CD4-positive, alpha-beta T cell treated with Interleukin-4 for 4 hours (primary cell): ENCODE results near the gene CYP24A1.

Experiments used
- DNase-seq: peaks from one replicate; pipeline ENCODE4 v3.0.0-alpha.2; 2020

Gene CYP24A1

DNA sequence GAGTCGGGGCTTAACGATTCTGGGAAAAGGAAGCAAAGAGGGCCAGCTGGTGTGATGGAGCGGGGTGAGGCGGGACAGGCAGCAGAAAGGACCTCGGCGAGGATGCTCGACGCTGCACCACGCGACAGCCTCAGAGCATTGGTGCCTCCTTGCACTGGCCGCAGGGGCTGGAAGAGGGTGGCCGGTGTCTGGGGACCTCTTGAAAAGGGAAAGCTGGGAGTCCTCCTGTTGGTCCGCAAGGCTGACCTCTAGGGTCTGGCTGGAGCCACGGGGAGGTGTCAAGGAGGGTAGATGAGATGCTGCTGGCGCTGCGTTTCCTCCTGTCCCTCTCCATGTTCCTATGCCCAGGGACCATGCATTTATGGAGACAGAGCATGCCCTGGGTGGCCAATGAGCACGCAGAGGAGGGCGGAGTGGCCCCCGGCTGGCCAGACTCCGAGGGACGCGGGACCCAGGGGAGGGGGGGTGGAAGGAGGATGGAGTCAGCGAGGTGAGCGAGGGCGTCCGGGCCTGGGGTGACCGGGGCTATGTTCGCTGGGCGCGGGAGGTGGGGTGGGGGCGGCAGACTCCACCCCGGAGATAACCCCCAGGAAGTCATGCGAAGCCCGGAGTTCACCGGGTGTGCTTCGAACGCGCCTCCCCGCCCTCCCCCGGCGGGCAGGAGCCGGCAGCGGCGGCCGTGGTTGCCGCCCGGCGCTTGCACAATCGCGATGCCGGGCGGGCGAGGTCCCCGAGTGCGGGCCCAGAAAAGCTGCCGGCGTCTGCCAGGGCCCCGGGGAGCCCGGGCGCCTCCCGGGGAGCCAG lies at the start of gene CYP24A1:
TSS of gene CYP24A1 (minus strand) at position 334 of the 804 bp plus-strand sequence. CDS start 407 bp downstream, outside the sequence.
- no peak for DNase-seq

DNA sequence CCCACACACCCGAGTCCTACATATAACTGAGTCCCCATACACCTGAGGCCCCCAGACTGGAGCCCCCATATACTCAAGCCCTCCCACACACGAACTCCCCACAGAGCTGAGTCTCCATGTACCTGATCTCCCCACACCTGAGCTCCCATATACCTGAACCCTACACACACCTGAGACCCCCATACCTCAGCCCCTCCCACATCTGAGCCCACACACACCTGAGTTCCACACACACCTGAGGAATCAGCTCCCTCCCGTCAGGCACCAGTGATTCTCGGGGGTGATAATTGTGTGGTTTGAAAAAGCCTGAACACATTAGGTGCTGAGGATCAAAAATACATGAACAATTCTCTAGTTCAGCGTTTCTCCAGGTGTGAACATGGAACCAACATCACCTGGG lies 49.5 kb upstream of the CYP24A1 start:
- no peak for DNase-seq

GRCh38 chr20:54221996-54222890 lies 48.5 kb upstream of the CYP24A1 start:
- no peak for DNase-seq

DNA sequence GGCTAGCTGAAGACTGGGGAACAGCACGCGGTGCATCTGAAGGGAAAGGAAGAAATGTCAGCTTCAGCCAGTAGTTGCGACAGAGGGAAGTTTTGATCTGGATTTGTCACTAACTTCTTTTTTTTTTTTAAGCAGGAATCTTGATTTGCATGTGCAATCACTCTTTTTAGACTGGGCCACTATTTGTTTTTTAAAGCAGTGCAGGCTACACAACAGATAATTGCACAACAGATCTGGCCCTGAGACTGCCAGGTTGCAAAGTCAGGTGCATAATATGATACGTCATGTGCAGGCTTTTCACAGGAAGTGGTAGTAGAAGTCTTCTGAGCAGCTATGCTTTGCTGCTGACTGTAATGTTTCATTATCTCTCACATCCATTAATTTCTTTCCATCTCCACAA lies 47.6 kb upstream of the CYP24A1 start:
- peak; percentile 21 for DNase-seq

GRCh38 chr20:54220722-54221121 lies 46.9 kb upstream of the CYP24A1 start:
- DNase-seq = no peak

- DNase-seq = no peak
These were observed 46.1 kb upstream of the CYP24A1 start for GRCh38 chr20:54219751-54220426.

DNA sequence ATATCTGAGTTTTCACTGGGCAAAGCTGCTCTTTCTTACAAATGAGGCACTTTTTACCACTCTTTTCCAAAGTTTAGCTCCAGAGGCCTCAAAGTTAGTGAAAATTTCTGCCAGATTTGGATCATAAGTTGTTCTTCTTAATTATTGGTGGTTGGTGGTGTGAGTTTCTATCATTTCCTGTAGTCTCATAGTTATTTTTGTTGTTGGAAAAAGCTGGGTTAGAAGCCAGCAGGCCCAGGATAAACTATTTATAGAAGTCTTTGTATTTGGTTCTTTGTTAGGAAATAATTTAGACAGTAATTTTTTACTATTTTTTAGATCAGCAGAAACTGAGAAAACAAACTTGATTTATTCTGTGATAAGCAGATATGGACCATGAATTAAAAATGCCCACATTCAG lies 44.7 kb upstream of the CYP24A1 start:
- no peak for DNase-seq

DNA sequence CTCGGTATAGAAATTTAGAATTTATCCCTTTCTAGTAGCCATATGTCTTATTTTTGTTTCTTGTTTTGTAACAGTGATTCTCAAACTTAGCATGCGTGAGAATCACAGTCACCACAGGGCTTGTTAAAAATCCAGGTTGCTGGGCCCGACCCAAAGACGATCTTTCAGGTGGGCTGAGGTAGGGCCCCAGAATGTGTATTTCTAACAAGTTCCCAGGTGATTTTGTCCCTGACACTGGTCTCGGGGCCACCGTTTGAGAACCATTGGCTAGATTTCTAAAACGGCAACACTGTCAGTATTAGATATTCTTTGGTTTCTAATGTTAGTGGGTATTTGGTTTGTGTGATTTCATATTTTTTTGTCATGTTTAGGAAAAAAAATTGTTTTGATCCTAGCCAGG lies 44.0 kb upstream of the CYP24A1 start:
- DNase-seq = no peak

GRCh38 chr20:54215157-54215789 lies 41.5 kb upstream of the CYP24A1 start:
- DNase-seq = no peak

- no peak for DNase-seq
These were observed 40.8 kb upstream of the CYP24A1 start for GRCh38 chr20:54214566-54214965.

- no peak for DNase-seq
These were observed 39.1 kb upstream of the CYP24A1 start for GRCh38 chr20:54212871-54213270.

DNA sequence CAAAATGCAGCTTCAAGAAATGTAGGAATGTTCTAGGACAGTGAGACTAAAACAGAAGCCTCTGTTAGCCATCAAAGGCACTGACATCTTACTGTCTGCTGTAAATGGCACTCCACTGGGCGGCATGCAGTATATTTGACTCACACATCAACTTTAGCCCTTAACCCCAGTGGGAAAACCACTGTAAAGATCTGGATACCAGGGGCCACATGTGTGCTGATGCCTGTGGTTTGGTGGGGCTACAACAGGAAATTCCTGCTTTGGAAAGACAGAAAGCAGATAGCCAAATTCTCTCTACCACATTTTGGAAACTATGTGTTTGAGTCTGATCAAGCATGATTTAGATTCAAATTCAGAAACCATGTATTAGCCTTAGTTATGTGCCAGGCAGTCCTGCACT lies 38.4 kb upstream of the CYP24A1 start:
- no peak for DNase-seq

DNA sequence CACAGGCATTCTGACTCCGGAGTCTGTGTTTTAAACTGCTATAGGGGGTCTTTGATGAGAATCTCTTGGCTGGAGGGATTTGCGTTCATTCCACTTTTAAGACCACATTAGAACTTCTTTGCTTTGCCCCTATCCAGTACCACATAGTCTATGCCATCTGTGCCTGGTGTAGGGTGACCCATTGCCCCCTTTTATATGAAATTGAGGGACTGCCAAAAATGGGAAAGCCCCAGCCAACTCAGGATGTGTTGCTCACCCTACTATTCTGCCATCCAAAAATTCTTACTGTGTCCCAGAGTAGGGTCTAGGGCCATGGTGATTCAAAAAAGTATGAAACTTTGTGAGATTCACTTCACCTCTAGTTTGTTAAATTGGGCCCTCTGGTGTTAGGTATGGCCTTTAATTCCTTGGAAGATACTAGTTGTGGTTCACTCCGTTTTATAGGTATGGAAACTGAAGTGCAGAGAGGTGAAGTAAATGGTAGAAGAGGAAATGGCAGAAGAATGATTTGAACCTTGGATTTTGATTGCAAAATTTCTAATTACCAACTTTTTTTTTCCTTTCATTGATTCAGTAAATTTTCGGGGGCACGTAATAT lies 35.5 kb upstream of the CYP24A1 start:
- no peak for DNase-seq

DNA sequence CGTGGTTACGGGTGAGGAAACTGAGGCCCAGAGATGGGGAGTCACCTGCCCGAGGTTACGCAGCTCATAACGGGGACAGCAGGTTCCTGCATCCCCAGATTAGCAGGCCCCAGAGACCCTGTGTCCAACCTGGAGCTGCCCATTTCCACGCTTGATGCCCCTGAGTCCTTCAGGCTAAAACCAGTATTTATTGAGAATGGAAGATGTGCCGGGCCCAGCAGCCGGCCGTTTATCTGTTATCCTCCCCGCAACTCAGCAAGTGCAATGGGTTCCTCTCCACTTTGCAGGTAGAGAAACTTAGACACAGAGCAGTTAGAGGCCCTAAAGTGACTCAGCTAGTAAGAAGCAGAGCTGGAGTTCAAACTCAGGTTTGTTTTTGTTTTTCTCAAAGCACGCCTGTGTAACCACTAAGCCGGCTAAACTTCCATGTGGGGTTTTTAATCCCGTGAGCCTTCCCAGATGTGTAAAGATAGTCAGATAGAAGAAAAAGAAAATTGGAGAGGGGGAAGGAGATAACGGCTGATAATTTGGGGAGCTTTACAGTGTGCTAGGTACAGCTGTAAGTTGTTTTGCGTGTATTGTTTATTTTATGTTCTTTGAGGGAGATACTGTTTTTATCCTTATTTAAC lies 34.9 kb upstream of the CYP24A1 start:
- DNase-seq = no peak

- peak; percentile 77 for DNase-seq
These were observed 34.2 kb upstream of the CYP24A1 start, which contains the start of gene PFDN4 for GRCh38 chr20:54207743-54208547. PFDN4 (plus strand) TSS chr20:54208087; CDS start chr20:54208101, 14 bp downstream.

- no peak for DNase-seq
These were observed 33.4 kb upstream of the CYP24A1 start for GRCh38 chr20:54207053-54207742.

GRCh38 chr20:54205450-54205849 lies 31.7 kb upstream of the CYP24A1 start:
- no peak for DNase-seq

DNA sequence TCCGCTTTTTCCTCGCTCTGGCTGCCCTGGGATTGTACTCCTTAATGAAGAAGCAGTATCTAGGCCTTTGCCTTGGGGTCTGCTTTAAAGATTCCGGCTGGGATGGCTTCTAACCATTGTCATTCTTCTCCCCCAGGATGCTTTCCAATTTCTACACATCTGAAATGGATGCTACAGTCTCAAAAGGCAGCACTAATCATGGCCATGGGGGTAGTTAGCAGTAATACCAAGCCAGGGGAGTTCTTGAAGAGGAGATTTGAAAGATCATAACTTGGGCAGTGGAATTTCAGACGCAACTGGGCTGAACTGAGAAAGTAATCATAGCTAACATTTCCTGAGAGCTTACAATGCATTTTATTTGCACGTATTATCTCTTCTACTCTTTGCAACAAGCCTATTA lies 30.7 kb upstream of the CYP24A1 start:
- DNase-seq = no peak

DNA sequence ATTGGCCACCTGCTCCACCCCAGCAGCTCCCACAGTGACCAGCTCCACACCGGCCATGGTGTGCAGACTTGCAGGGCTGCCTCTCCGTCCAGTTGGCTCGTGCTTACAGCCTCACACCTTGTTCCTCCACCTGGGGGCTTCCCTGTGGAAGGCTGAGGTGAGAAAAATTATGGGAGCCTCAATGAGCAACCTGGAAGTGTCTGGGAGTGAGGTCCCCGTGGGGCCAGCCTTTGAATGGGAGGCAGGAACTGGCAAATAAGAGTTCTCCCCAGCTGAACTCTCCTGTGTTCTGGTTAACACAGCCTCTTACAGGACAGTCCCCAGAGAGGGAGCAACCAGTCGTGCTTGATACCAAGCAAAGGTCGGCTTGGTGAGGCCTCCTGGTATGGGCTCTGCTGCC lies 30.3 kb upstream of the CYP24A1 start:
- DNase-seq = no peak

GRCh38 chr20:54203281-54203680 lies 29.5 kb upstream of the CYP24A1 start:
- DNase-seq = no peak
